Stimulated activated CD8-positive, alpha-beta memory T cell treated with anti-CD3 and anti-CD28 coated beads, Interleukin-7, amount 100 ng/mL, for 4 hours (primary cell): ENCODE data around the gene S100A4.

Experiments
- DNase-seq, 2 donors: peaks; one replicate each; pipeline ENCODE4 v3.0.0-alpha.2; 2020; ENCODE audit warnings: low read depth in 2 of 2

The S100A4 gene

DNA sequence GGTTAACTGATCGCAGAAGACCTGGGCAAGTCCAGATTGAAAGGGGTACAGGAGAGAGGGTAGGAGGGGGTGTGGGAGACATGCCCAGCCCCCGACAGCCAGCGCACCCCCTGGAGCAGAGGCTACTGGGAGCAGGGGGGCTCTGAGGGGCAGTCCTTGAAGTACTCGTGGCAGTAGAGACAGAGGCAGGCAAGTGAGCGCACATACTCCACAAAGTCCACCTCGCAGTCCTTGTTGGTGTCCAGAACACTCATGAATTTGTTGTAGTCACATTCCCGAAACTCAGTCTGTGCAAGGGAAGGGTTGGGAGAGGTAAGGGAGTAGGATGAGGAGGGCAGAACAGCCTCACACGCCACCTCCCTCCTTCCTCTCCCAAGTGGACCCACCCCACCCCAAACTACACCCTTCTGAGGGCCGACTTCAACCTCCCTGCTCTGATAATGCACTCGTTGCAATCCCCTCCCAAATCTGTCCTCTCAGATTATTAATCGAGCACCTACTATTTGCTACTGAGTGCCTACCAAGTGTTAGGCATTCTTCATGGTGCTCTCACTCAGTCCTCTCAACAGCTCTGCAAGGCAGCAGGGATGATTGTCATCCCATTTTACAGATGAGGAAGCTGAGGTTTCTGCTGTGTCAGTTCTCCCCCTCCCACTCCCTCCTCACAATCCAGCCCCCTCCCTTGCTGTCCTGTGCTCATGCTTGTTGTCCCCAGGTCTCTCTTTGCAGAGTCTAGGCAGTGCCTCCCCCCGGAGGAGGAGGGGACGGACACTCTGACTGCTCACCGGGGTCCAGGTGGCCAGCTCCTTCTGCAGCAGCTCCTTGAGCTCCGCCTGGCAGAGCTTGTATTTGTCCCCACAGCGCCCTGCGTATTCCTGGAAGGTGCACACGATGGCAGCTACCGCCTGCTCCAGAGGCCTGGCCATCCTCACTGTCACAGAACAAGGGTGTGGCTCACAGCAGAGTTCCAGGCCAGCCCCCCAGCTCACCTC, 2.2 kb upstream of the S100A4 start:
- no peak for DNase-seq

GRCh38 chr1:153546796-153547559, 1.4 kb upstream of the S100A4 start:
- no peak for DNase-seq

- no peak for DNase-seq
These were observed 765 bp upstream of the S100A4 start for GRCh38 chr1:153546371-153546770.

DNA sequence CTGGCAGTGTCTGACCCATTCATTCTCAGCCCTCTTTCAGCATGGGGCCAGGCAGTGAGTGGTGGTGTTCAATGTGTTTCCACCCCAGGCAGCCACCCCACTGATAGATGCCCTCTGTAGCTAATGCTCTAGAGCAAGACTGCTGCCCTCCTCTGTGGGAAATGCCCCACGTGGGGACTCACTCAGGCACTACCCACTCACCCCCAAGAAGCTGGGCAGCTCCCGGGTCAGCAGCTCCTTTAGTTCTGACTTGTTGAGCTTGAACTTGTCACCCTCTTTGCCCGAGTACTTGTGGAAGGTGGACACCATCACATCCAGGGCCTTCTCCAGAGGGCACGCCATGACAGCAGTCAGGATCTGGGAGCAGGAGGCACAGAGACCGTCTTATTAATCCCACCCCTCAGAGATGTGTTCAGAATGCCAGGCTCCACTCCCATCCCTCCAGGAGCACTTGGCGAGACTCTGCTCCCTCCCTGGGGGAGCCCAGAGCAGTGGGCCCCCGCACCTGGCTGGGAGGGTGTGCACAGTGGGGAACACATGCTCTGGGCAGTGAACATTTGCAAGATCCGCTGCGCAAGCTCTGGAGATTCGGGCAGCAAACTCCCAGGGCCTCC, 1.0 kb downstream of the S100A4 start:
- no peak for DNase-seq

DNA sequence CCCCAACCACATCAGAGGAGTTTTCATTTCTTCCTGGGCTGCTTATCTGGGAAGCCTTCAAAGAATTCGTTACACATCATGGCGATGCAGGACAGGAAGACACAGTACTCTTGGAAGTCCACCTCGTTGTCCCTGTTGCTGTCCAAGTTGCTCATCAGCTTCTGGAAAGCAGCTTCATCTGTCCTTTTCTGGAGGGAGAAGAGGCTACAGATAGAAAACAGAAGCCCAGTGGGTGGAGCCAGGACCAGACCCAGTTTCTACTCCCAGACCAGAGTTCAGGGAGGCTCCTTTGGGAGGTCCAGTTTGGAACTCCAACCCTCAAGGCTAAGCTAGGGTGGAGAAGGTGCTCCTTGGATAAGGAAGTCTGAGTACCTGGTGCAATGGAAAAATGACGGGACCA, 1.9 kb downstream of the S100A4 start:
- no peak for DNase-seq

GRCh38 chr1:153542956-153543711, 2.5 kb downstream of the S100A4 start:
- no peak for DNase-seq

GRCh38 chr1:153541641-153542590, 3.7 kb downstream of the S100A4 start:
- no peak for DNase-seq

DNA sequence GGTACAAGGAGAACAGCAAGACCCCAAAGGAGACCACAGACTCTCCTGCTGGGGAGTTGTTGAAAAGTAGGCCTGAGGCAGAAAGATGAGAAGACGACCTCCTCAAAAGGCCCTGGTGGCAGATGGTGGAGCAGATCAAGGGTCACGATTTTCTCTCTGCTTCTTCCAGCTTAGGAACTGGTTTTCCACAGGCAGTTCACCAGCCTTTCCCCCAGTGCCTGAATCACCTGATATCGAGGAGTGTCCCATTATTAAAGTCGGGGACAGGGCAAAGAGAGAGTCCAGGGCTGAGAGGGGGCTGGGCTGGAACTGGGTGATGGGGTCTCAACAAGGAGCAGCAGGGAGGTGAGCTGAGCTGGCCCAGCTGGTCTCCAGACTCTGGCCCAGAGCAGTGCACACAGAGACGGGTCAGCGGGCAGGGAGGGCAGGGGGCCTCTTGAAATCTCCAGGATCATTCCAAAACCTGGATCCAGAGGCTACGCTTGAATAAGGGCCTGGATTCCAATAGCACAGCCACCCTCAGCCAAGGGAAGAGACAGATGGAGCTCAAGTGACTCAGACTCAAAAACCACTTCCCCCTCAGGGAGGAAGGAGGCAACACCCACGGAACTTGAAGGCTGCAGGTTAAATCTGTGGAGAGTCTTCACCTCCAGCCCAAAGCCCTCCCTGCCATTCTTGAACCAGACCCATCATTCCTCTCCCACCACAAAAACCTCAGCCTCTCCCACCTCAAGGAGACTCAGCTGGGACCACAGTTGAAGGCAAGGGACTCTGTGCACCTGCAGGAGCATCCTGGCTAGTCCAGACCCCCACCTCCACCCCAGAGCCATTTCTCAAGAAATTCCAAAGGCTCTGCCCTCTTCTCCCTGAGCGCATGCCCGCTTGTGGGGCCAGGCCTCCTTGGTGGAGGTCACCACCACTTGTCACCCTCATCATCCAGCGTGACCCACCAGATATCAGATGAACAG, 4.9 kb downstream of the S100A4 start, which contains the start of gene S100A5:
Gene S100A5 (minus strand): TSS at position 541 of the 968 bp plus-strand sequence. CDS start 743 bp downstream, outside the sequence.
- peak in 1 of 2 donors; percentile 32 for DNase-seq

GRCh38 chr1:153539395-153540093, 6.1 kb downstream of the S100A4 start:
- DNase-seq: no peak

DNA sequence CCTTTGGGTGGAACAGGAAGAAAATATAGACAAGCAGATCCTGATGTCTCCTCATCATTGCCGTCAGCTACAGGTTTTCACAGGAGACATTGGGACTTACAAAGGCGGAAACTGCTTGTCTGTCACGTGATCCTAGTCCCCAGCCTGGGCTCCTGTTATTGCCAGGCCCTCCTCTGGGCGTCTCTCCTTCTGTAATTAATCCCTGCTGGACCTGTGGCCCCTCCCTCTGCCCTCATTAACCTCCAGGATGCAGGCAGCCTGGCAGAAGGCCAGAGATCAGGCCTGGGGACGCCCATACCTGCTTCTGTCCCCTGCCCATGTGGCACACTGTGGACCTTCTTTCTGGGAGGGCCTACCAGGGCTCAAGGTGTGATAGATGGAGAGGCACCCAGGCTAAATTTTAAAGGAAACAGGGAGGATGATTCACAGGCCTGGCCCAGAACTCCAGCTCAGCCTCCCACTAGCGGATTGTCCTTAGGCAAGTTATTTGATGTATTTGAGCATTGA, 7.2 kb downstream of the S100A4 start:
- DNase-seq: no peak

GRCh38 chr1:153537376-153537730, 8.3 kb downstream of the S100A4 start:
- DNase-seq: no peak

- DNase-seq: no peak
These were observed 8.8 kb downstream of the S100A4 start for GRCh38 chr1:153536671-153537375.

DNA sequence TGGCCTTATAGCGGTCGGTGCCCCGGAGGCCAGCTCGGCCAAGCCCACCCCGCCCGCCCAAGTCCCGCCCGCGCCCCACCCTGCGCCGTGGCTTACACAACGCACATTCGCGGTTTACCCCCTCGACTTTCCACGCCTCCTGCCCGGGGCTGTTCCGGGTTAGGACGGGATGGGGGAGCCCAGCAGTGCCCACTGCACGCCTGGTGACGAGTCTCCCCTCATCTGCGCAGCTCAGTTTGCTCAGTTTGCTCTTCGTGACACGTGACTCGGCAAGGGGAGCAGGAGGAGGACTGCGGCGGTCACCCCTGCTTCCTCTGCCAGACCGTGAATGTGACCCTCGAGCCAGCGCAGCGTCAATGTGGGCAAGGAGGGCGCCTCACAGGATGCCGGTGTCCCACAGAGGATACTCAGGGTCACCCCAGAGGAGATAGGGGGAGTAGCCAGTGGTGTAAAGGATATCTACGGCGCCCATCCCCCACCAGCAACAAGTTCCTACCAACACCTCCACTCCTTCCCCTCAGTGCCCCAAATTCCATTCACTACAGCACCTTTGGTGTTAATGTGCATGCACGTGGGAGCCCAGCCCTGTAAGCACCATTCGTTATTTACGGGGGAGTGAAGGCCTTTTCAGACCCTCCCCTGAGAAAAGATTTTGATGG, 9.5 kb downstream of the S100A4 start:
- DNase-seq: peak; percentile 78 to 80

- DNase-seq: peak in 1 of 2 donors; percentile 21
These were observed 10.2 kb downstream of the S100A4 start, which contains the start of gene S100A6 for GRCh38 chr1:153535242-153536011. TSS of gene S100A6 (minus strand) at chr1:153535991. CDS start at chr1:153535339, 652 bp downstream.

GRCh38 chr1:153534925-153535241, 10.7 kb downstream of the S100A4 start:
- DNase-seq: no peak

DNA sequence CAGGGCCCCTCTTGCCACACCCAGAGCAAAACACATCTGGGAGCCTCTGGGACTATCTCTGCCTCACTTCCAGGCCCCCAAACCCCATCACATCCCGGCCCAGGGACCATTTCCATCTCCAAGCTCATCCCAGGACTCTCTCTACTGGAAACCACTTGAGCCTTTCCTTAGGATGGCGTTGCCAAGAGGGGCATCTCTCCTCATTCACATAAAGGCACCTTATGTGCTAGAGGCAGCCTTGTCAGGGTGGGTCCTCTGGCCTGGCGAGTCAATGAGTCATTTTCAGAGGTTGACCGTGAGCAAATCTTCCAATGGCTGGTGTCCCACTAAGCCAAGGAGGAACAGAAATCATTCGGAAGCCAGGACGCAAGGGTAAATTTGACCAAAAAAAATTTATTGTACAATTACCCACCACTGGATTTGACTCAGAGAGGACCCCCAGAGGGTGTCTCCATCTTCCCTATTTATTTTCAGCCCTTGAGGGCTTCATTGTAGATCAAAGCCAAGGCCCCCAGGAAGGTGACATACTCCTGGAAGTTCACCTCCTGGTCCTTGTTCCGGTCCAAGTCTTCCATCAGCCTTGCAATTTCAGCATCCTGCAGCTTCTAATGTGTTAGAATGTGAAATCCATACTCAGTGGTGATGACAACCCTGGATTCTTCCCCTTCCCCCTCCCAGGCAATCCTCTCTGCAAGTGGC, 11.2 kb downstream of the S100A4 start:
- DNase-seq: no peak
